GM18951 (cell line): Measurements from ENCODE around the gene USF3.

ENCODE experiments used
- POLR2A ChIP-seq: IDR thresholded peaks from 4 replicates; pipeline ENCODE4 v1.6.1; 2011; ENCODE audit warnings: mild to moderate bottlenecking; ENCODE audit not compliant: insufficient read length, insufficient read depth; ENCODE audit errors: extremely low read depth
- in situ Hi-C: fragments of 300-500 bp; cut with MboI; formaldehyde crosslinking; loops from one replicate; pipeline ENCODE4 v1.12.0; 2022; ENCODE audit warnings: low sequenced_read_pairs, mixed read lengths, inconsistent platforms; ENCODE audit not compliant: unreplicated experiment

The USF3 gene

DNA sequence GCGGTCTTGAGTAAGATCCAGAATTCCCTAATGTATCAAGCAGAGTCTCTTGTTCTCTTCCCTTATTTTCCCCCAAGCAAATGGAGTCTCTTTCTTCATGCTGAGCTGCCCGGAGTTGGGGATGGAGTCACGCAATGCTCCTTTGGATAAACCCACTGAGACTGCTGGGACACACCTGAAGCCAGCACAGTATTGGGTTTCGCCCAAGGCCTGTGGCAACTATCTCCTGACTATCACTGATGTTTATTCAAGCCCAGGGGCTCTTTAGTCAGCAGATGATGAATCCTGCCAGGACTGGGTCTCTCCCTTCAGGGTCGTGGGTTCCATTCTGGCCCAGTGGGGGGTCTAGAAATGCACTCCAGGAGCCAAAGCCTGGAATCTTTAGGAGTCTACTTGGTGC, 11.3 kb downstream of the USF3 start:
- TF ChIP-seq POLR2A: no peak
- in situ Hi-C loops: no loop called here

DNA sequence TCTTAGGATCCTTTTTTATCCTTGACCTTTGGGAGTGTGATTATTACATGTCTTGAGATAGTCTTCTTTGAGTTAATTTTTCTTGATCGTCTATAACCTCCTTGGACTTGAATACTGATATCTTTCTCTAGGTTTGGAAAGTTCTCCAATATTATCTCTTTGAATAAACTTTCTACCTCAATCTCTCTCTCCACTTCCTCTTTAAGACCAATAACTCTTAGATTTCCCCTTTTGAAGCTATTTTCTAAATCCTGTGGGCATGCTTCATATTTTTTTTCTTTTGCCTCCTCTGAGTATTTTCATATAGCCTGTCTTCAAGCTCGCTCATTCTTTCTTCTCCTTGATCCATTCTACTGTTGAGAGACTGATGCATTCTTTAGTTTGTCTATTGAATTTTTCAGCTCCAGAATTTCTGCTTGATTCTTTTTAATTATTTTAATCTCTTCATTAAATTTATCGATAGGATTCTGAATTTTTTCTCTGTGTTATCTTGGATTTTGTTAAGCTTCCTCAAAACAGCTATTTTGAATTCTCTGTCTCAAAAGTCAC, 12.1 kb downstream of the USF3 start:
- in situ Hi-C loops: no loop called here

DNA sequence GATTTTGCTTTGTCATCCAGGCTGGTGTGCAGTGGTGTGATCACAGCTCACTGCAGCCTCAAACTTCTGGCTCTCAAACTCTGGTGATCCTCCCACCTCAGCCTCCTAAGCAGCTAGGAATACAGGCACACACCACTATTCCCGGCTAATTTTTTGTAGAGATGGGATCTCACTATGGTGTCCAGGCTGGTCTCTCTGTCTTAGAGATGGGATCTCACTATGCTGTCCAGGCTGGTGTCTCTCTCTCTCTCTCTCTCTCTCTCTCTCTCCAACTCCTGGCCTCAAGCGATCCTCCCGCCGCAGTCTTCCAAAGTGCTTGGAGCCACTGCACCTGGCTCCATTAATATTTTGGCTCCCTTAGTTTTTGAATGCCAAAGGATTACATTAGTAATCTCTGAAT, 17.7 kb downstream of the USF3 start:
- in situ Hi-C loops: no loop called here

More for the DNA sequence above, 12.1 kb downstream of the USF3 start:
- TF ChIP-seq POLR2A: no peak

DNA sequence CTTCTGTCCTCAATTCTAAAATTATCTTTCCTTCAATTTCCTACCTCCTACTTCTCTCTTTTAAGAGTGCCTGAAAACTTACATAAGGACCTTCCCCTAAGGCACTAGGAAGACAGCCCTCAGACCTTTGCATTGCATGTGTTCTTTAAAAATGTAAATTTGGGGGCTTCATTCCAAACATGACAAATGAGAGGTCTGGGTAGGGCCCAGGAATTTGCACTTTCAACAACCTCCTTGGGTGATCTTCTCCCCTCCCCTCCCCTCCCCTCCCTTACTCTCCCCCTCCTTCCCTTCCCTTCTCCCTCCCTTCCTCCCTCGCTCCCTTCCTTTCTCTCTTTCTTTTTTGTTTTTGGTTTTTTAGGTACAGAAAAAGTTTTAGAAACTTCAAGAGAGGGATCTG, 18.7 kb downstream of the USF3 start:
- in situ Hi-C loops: no loop called here

More for the DNA sequence above, 17.7 kb downstream of the USF3 start:
- no peak for TF ChIP-seq POLR2A

DNA sequence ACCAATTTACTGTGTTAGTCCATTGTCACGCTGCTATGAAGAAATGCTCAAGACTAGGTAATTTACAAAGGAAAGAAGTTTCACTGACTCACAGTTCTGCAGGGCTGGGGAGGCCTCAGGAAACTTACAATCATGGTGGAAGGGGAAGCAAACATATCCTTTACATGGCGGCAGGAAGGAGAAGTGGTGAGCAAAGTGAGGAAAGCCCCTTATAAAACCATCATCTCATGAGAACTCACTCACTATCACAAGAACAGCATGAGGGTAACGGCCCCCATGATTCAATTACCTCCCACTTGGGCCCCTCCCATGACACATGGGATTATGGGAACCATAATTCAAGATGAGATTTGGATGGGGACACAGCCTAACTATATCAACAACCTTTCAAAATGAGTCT, 20.2 kb downstream of the USF3 start:
- no peak for TF ChIP-seq POLR2A
- in situ Hi-C loops: no loop called here

More for the DNA sequence above, 18.7 kb downstream of the USF3 start:
- no peak for TF ChIP-seq POLR2A

DNA sequence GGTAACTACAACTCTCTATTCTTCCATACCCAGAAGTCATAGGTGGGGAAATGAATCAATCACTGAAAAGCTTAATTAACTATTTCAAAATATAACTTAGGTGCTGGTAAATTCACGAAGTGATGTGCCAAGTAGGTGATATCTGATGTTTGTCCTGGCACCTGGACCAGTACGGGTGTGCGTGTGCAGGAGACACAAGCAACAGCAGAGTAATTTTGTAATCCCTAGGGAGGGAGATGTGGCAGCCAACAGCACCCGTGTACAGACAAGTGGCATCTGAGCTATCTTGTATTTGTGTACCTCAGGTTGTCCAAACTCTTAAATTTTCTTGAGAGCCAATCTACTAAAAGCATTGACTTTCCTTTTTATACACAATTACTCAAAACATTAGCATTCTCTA, 22.8 kb downstream of the USF3 start:
- no peak for TF ChIP-seq POLR2A
- in situ Hi-C loops: no loop called here

DNA sequence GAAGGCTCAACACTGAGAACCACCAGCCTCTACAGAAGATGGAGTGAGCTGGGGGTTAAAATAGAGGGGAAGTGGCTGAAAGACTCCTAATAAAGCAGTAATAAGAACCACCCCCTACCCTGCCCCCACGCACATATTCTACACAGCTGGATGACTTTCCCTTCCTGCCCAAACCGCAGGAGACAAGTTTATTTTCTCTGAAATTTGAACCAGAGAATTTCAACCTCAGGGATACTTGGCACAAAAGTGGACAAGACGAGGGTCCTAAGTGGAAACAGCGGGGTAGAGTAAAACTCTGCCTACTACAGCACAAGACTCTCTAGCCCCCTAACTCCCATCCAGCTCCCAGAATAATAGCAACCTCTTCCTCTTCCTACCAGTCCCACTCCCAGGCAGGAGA, 28.4 kb downstream of the USF3 start:
- no peak for TF ChIP-seq POLR2A
- in situ Hi-C loops: no loop called here

DNA sequence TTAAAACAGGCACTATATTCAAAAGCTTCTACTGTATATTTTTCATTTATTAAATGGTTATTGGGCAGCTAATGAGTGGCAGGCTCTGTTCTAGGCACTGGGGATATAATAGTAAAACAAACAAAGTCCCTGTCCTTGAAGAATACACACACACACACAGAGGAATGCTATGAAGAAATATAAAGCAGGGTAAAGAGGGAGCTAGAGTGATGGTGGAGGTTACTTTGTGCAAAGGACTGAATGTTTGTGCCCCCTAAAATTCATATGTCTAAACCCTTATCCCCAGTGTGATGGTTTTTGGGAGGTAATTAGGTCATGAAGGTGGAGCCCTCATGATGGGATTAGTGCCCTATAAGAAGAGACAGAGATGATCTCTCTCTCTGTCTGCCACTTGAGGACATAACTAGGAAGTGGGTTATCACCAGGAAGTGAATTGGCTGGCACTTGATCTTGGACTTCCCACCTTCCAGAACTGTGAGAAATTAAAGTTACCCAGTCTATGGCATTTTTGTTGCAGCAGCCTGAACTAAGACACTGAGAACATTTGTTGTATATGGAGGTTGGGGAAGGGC, 31.8 kb downstream of the USF3 start:
- in situ Hi-C loops: no loop called here
- TF ChIP-seq POLR2A: no peak

DNA sequence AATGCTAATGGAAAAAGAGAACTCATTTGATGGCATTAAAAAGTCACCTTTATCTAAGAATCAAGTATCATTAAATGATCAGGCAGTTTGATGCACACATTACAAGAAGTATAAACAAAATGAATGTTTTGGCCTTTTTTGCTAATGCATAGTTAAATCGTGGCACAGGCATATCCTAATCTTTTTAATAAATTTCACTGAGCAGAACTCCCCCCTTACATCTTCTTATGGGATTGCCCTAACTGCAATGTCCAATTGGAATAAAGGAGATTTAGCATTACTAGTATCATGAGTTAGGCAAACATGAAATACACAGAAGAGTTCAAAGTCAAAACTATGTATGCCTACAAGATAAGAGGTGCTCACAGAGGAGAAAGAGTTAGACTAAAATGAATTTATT, 32.7 kb downstream of the USF3 start:
- no peak for TF ChIP-seq POLR2A
- in situ Hi-C loops: no loop called here

DNA sequence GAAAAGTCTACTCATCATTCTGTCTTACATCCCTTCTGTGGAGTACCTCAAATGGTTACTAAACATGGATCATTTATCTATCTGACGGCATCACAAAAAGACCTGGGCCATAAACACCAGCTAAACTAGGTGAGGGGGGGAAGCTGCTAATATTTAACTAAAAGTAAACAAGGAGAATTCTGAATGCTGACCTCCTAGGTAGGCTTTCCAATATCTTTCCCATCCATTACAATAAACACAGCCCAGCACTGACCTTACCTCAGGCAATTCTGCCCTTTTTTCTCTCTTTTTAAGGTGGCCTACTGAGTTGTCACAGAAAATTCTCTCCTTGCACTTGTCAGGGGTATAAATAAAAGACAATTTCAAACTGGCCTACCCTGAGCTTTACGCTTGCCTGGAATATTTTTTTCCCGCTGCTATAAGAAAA, 33.1 kb downstream of the USF3 start:
- in situ Hi-C loops: no loop called here

DNA sequence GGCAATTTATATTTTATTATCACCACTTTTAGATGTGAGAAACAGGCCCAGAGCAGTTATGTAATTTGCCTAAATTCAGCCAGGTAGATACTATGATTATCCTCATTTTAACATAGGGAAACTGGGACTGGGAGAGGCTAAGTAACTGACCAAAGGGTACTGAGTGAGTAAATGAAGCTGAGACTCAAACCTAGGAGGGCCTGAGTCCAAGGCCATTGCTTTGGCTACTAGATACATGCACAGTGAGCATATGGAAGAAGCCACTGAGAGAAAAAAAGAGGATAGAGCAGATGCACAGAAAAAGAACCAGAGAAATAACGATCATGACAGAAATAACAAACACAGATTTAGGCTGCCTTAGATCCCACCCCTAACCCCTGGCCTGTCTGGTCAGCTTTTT, 33.6 kb downstream of the USF3 start:
- TF ChIP-seq POLR2A: no peak
- in situ Hi-C loops: no loop called here

More for the DNA sequence above, 33.1 kb downstream of the USF3 start:
- TF ChIP-seq POLR2A: no peak

DNA sequence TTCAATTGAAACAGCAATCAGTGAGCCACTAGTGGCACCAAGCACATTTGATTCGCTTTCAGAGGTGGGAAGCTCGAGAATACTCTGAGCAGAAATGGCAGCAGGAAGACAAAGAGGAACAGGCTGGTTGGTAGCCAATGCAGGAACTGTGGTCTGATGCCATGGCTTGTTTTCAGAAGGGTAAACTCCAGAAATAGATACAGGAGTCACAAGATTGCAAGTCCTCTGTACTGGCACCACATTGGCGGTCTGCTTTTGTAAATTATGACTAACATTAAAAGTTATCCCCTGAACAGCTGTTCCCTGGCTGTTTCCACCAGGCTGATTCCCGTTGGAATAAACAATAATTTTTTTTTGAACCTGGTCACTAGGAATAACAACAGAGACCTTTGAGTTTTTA, 35.5 kb downstream of the USF3 start:
- in situ Hi-C loops: no loop called here
- TF ChIP-seq POLR2A: no peak

DNA sequence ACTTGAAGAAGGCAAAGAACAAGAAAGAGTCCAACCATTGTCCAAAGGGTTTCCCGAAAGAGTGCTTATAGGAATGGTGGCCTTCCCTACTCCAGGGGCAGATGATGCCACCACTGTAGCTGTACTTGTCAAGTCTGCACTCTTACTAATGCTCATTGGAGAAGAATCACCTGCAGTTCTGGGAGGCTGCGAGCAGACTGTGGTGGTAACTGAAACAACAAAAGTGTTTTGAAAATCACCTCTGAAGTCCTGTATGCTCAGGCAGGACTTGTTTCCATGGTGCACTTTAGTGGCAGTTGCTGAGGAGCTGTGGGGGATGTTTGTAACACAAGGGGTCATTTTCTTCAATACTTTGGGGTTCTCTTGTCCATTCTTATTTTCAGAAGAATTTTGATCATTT, 36.0 kb downstream of the USF3 start:
- in situ Hi-C loops: no loop called here
- no peak for TF ChIP-seq POLR2A

DNA sequence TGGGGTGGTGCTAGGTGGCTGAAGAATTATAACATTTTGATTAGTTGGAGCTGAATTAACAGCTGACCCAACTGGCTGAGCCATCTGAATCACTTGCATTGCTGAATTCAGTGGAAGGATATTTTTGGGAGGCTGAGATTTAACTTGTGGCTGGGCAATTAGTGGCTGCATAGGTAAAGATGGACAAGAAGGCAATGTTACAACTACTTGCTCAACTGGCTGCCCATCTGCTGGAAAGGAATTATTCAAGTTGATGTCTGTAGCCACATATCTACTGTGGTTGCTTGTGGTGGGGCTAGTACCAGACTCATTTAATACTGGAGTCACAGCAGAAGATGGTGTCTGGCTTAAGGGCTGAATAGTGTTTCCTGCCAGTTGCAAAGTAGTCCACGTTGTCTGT, 36.4 kb downstream of the USF3 start:
- TF ChIP-seq POLR2A: no peak
- in situ Hi-C loops: no loop called here

DNA sequence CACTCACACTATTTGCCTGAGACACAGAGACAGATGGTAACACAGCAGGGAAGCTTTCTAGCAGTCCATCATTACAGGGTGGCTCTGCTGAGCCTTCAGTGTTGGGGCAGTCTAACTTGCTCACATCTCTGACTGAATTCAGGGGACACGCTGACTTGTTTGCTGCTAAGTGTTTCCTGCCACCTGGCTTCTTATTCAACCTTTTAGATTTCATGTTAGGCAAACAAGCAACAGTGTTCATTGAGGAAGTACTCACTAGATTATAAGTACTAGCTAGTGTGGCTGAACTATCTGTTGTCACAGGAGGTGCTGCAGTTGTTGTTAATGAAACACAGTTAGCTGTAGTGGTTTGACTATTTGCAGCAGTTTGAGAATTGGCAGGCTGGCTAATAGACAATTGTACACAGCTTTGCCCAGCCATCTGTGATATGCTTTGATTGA, 37.3 kb downstream of the USF3 start:
- no peak for TF ChIP-seq POLR2A
- in situ Hi-C loops: no loop called here

DNA sequence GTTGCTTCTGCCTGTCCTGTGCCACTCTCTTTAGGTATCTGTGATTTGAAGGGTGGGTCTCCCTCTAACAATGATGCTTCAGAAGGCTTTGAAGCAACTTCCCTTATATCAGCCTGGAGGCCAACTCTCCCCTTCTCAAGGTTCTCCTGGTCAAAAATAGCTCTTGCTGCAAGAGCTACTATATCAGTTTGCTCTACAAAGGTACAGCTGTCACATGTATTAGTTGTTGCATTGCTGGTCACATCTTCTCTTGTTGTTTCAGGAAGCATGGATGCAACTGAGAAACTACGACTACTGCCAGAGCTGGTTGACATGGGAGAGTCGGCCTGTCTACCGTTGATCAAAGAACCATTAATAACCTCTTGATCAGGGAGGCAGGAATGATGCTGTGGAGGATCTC, 38.3 kb downstream of the USF3 start:
- in situ Hi-C loops: no loop called here

More for the DNA sequence above, 38.3 kb downstream of the USF3 start:
- no peak for TF ChIP-seq POLR2A
